Type B pancreatic cell (in vitro differentiated cells): ENCODE measurements around the gene TSEN2. TPM values are rescaled to one million over a fixed set of nuclear protein-coding genes. Genes with fewer than 3 reads are reported as not detected.

Source experiments
- DNase-seq: peaks from one replicate; pipeline ENCODE4 v3.0.0; 2021; ENCODE audit warnings: mixed read lengths; ENCODE audit not compliant: unreplicated experiment; ENCODE audit errors: extremely low spot score
- H3K27ac Mint-ChIP-seq: 2 replicates; pipeline ENCODE4 v1.8.0; 2021; ENCODE audit warnings: mild to moderate bottlenecking, mixed read lengths
- H3K27me3 Mint-ChIP-seq: 2 replicates; pipeline ENCODE4 v1.8.0; 2021; ENCODE audit warnings: mixed read lengths
- H3K36me3 Mint-ChIP-seq: 2 replicates; pipeline ENCODE4 v1.8.0; 2021; ENCODE audit warnings: mixed read lengths
- H3K4me1 Mint-ChIP-seq: one replicate; pipeline ENCODE4 v1.8.0; 2021; ENCODE audit warnings: mixed read lengths; ENCODE audit not compliant: unreplicated experiment
- H3K4me3 Mint-ChIP-seq: 2 replicates; pipeline ENCODE4 v1.8.0; 2021; ENCODE audit warnings: mild to moderate bottlenecking, mixed read lengths
- H3K9me3 Mint-ChIP-seq: 2 replicates; pipeline ENCODE4 v1.8.0; 2021; ENCODE audit warnings: mixed read lengths
- total RNA-seq: library from RNA; stranded (reverse); gene quantifications from 2 replicates; pipeline ENCODE4 v1.2.1, GENCODE V29; 2021; ENCODE audit warnings: low replicate concordance
- TF ChIP-seq, protein P1 (sequence below): fragments of 200-600 bp; sonication (generic); conservative IDR thresholded peaks from 2 replicates; pipeline ENCODE4 v1.5.0; 2021; ENCODE audit warnings: antibody characterized with exemption, mild to moderate bottlenecking

The TSEN2 gene
- total RNA-seq, 1 donor from 2014 or later: 27.7 TPM

- TF ChIP-seq, protein P1, sequence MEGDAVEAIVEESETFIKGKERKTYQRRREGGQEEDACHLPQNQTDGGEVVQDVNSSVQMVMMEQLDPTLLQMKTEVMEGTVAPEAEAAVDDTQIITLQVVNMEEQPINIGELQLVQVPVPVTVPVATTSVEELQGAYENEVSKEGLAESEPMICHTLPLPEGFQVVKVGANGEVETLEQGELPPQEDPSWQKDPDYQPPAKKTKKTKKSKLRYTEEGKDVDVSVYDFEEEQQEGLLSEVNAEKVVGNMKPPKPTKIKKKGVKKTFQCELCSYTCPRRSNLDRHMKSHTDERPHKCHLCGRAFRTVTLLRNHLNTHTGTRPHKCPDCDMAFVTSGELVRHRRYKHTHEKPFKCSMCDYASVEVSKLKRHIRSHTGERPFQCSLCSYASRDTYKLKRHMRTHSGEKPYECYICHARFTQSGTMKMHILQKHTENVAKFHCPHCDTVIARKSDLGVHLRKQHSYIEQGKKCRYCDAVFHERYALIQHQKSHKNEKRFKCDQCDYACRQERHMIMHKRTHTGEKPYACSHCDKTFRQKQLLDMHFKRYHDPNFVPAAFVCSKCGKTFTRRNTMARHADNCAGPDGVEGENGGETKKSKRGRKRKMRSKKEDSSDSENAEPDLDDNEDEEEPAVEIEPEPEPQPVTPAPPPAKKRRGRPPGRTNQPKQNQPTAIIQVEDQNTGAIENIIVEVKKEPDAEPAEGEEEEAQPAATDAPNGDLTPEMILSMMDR: no peak
- Mint-ChIP-seq H3K36me3 (no peaks in the 10 kb centered on the region), H3K27ac (peak overlapping the region; percentile 94), H3K4me1 (peaks cover 44% of the 10 kb centered on the region), H3K27me3 (no peaks in the 10 kb centered on the region), H3K4me3 (peak overlapping the region; percentile 97), H3K9me3 (no peaks in the 10 kb centered on the region)
- no peak for DNase-seq
Measured at GRCh38 chr3:12483872-12484197, 445 bp upstream of the TSEN2 start.

DNA sequence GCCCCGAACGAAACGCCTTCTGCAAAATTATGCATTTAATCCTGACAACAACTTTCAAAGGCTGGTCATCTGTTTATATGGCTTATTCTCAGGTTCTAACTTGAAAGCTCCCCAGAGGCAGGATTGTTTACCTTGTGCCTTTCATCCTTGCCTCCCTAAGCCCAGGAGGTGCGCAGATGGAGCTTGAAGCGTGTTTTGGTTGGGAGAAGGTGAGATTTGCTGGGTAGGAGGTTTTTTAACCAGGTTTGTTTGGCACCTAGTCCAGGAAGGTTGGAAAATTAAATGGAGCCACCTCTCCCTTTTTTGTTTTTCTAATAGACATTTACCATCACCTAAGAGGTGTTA, 675 bp downstream of the TSEN2 start:
- Mint-ChIP-seq H3K4me3 (peak overlapping the region; percentile 97), H3K4me1 (peaks cover 40% of the 10 kb centered on the region), H3K27me3 (no peaks in the 10 kb centered on the region), H3K27ac (peak overlapping the region; percentile 94), H3K9me3 (no peaks in the 10 kb centered on the region), H3K36me3 (peaks cover 5% of the 10 kb centered on the region)
- no peak for DNase-seq
- TF ChIP-seq, protein P1: no peak

DNA sequence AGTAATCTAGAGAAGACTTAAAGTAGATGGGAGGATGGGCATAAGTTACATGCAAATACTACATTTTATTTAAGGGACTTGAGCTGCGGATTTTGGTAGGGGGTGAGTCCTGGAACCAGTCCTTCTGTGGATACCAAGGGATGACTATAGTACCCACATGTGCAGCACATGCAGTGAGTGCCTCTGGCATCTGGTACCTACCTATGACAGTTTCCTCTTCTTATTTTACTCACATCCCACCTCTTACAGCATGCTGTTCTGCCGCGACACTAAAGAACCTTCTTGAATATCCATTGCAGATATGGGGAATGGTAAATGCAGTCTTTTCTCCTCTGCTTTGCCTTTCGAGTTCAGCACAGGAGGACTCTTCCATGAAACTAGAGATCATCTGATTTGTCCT, 1.7 kb downstream of the TSEN2 start:
- Mint-ChIP-seq H3K4me1 (peaks cover 41% of the 10 kb centered on the region), H3K36me3 (peaks cover 7% of the 10 kb centered on the region), H3K4me3 (peak overlapping the region; percentile 64), H3K9me3 (no peaks in the 10 kb centered on the region), H3K27me3 (no peaks in the 10 kb centered on the region), H3K27ac (no peak overlapping the region)
- DNase-seq: no peak
- TF ChIP-seq, protein P1: no peak

DNA sequence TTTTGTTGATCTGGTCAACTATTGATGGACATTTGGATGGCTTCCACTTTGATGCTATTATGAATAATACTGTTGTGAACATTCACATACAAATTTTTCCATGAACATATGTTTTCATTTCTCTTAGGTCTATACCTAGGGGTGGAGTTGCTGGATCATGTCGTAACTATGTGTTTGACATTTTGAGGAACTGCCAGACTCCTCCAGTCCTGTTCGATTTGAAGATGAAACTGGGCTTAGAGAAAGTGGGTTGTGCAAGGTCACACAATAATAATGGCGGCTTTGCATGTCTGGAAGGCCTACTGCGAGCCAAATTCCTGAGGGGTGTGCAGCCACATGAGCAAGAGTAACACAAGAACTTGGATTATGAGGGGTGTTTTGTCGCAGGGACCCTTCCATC, 2.6 kb downstream of the TSEN2 start:
- TF ChIP-seq, protein P1: no peak
- Mint-ChIP-seq H3K36me3 (peaks cover 10% of the 10 kb centered on the region), H3K27me3 (no peaks in the 10 kb centered on the region), H3K27ac (no peak overlapping the region), H3K4me1 (peaks cover 41% of the 10 kb centered on the region), H3K9me3 (no peaks in the 10 kb centered on the region), H3K4me3 (peak overlapping the region; percentile 40)
- no peak for DNase-seq

- Mint-ChIP-seq H3K27me3 (no peaks in the 10 kb centered on the region), H3K4me1 (peaks cover 41% of the 10 kb centered on the region), H3K9me3 (no peaks in the 10 kb centered on the region), H3K27ac (no peak overlapping the region), H3K36me3 (peaks cover 10% of the 10 kb centered on the region), H3K4me3 (no peak overlapping the region)
- no peak for DNase-seq
- TF ChIP-seq, protein P1: no peak
Measured at GRCh38 chr3:12487336-12487735, 3.1 kb downstream of the TSEN2 start.

DNA sequence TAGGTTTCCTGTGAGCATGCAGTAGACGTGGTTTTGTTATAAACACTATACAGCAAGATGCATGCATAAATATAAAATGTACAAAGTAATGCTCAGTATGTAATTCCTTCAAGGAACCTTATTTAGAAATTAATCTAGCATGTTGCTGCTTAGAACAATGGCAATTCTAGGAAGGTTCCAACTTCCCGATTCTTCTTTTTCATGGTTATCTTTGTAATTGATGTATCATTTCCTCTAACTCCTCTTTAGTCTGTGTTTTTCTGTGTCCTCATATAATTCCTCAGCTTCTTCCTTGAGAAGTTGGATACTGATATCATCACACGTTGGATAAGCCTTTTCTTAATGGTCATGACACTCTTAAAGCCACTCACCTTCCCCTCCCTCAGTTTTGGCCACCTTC, 3.5 kb downstream of the TSEN2 start:
- Mint-ChIP-seq H3K4me1 (peaks cover 41% of the 10 kb centered on the region), H3K27ac (no peak overlapping the region), H3K27me3 (no peaks in the 10 kb centered on the region), H3K36me3 (peaks cover 10% of the 10 kb centered on the region), H3K9me3 (no peaks in the 10 kb centered on the region), H3K4me3 (no peak overlapping the region)
- DNase-seq: no peak
- TF ChIP-seq, protein P1: no peak
